GM19463 (cell line): ENCODE results near the gene DNAJC2.
"Not testable (repeated sequence)": the region's sequence is repeated elsewhere in the genome, so short reads cannot be mapped to it uniquely, and the experiment has no call there.

Experiments used
- ATAC-seq: cut with Tn5 transposase; IDR thresholded peaks from one replicate; pipeline ENCODE4 v1.9.1; 2021; ENCODE audit warnings: mild to moderate bottlenecking, moderate library complexity; ENCODE audit not compliant: unreplicated experiment

DNAJC2 gene

DNA sequence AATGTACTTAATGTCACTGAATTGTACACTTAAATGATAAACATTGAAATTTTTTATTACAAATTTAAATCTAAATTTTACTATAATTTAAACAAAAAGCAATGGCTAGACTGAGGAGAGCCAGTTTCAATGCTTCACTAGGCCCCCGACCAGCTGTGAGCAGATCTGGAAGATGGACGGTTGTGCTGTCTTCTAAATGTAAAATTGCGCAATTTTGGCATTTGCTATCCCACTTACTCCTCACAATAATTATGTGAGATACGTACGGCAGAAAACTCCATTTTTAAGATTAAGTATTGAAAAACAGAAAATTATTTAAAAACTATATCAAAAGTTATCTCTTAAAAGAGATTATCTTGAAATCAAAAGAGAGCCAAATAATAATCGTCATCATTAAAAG lies 71.2 kb downstream of the DNAJC2 start:
- not testable (repeated sequence) for ATAC-seq

- not testable (repeated sequence) for ATAC-seq
These were observed 78.3 kb downstream of the DNAJC2 start for GRCh38 chr7:103266229-103266628.

DNA sequence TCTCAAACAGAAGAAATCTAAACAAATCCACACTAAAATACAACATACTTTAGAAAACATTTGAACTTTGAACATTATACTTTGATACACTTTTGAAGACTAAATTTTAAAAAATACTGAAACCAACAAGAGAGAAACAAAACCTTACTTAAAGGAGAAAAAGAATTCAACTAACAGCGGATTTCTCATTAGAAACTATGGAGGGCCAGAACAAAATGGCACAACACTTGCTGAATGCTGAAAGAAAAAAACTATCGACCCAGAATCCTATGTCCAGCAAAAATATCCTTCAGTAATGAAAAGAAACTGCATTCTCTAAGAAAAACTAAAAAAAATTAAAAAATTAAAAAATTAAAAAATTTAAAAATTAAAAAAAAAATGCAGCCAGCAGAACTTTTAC lies 80.5 kb downstream of the DNAJC2 start:
- not testable (repeated sequence) for ATAC-seq
